Osteocyte (in vitro differentiated cells): ENCODE data around the gene TRIP10. TPM values are rescaled to one million over a fixed set of nuclear protein-coding genes. Genes with fewer than 3 reads are reported as not detected.
"Not testable (repeated sequence)": the region's sequence is repeated elsewhere in the genome, so short reads cannot be mapped to it uniquely, and the experiment has no call there.

Experiments
- DNase-seq: peaks from one replicate; pipeline ENCODE4 v3.0.0; 2021; ENCODE audit warnings: mixed read lengths; ENCODE audit not compliant: unreplicated experiment; ENCODE audit errors: extremely low spot score
- H3K27ac Mint-ChIP-seq: one replicate; pipeline ENCODE4 v1.8.0; 2021; ENCODE audit warnings: mild to moderate bottlenecking, mixed read lengths; ENCODE audit not compliant: unreplicated experiment
- H3K27me3 Mint-ChIP-seq: one replicate; pipeline ENCODE4 v1.8.0; 2021; ENCODE audit warnings: mixed read lengths; ENCODE audit not compliant: unreplicated experiment
- H3K36me3 Mint-ChIP-seq: one replicate; pipeline ENCODE4 v1.8.0; 2021; ENCODE audit warnings: mixed read lengths; ENCODE audit not compliant: unreplicated experiment
- H3K4me1 Mint-ChIP-seq: one replicate; pipeline ENCODE4 v1.8.0; 2021; ENCODE audit warnings: mixed read lengths; ENCODE audit not compliant: unreplicated experiment
- H3K4me3 Mint-ChIP-seq: one replicate; pipeline ENCODE4 v1.8.0; 2021; ENCODE audit warnings: mild to moderate bottlenecking, moderate library complexity, mixed read lengths; ENCODE audit not compliant: unreplicated experiment
- H3K9me3 Mint-ChIP-seq: one replicate; pipeline ENCODE4 v1.8.0; 2021; ENCODE audit warnings: mixed read lengths; ENCODE audit not compliant: unreplicated experiment
- CTCF ChIP-seq: fragments of 200-600 bp; sonication (generic); IDR thresholded peaks from 2 replicates; pipeline ENCODE4 v1.5.0; 2021; ENCODE audit warnings: antibody characterized with exemption, mild to moderate bottlenecking, moderate library complexity
- total RNA-seq: library from RNA; stranded (reverse); gene quantifications from 2 replicates; pipeline ENCODE4 v1.2.1, GENCODE V29; 2021

The TRIP10 gene
- total RNA-seq, 1 donor from 2014 or later = 53.8 TPM

DNA sequence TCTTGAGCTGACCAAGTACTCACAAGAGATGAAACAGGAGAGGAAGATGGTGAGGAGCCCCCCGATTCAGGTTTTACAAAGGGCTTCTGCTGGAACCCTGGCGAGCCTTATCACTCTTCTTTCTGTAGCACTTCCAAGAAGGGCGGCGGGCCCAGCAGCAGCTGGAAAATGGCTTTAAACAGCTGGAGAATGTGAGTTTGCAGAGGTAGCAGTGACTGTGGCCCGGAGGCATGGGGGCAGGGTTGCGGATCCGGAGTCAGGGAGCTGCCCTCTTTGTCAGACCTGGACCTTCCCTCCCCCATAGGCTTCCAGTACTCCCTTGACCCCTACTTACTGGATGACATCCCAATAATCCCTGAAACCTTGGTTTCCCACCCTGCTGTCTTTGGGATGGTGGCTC lies 3.6 kb downstream of the TRIP10 start:
- H3K27me3 Mint-ChIP-seq = no peaks in the 10 kb centered on the region

GRCh38 chr19:6743714-6744380 lies 4.4 kb downstream of the TRIP10 start:
- no peak for DNase-seq
- Mint-ChIP-seq H3K27me3 (no peaks in the 10 kb centered on the region), H3K27ac (peak overlapping the region; percentile 93), H3K9me3 (no peaks in the 10 kb centered on the region), H3K4me1 (peaks cover 53% of the 10 kb centered on the region), H3K4me3 (peak overlapping the region; percentile 56), H3K36me3 (peaks cover 28% of the 10 kb centered on the region)
- no peak for TF ChIP-seq CTCF

More for the DNA sequence above, 3.6 kb downstream of the TRIP10 start:
- Mint-ChIP-seq H3K9me3 (no peaks in the 10 kb centered on the region), H3K36me3 (peaks cover 22% of the 10 kb centered on the region), H3K4me1 (peaks cover 61% of the 10 kb centered on the region), H3K27ac (peak overlapping the region; percentile 77), H3K4me3 (peak overlapping the region; percentile 50)
- no peak for DNase-seq
- TF ChIP-seq CTCF = no peak

DNA sequence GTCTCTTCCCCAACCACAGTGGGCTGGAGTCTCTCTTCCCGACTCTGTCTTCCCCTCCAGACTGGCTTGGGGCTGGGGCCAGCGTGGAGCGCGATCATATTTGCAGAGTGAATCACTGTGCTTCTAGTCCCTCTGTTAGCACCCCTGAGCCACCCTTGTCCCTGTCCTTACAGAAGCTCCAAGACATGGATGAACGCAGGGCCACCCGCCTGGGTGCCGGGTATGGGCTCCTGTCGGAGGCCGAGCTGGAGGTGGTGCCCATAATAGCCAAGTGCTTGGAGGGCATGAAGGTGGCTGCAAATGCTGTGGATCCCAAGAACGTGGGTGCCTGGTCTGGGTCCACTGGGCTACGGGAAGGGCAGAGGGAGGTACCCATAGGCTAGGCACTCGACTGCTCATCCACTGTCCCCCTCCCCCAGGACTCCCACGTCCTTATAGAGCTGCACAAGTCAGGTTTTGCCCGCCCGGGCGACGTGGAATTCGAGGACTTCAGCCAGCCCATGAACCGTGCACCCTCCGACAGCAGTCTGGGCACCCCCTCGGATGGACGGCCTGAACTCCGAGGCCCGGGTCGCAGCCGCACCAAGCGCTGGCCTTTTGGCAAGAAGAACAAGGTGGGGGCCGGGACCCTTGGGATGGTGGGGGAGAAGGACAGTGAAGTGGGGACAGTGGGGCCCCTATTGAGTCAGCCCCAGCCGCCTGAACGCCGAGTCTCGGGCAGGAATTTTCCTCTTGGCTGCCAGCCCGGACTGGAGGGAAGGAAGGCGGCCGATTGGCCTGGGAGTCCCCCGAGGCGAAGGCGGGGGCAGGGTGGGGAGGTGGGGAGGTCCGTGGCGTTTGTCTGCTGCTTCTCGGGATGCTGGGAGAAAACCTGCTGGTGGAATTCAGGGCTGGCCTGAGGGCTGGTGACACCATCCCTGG lies 5.2 kb downstream of the TRIP10 start:
- H3K27ac Mint-ChIP-seq = peak overlapping the region; percentile 93
- H3K9me3 Mint-ChIP-seq = no peaks in the 10 kb centered on the region
- peaks cover 30% of the 10 kb centered on the region for H3K36me3 Mint-ChIP-seq
- no peaks in the 10 kb centered on the region for H3K27me3 Mint-ChIP-seq
- TF ChIP-seq CTCF = no peak
- DNase-seq = peak; percentile 92
- peak overlapping the region; percentile 56 for H3K4me3 Mint-ChIP-seq
- peaks cover 50% of the 10 kb centered on the region for H3K4me1 Mint-ChIP-seq

- H3K27me3 Mint-ChIP-seq = no peaks in the 10 kb centered on the region
- TF ChIP-seq CTCF = no peak
- peak overlapping the region; percentile 93 for H3K27ac Mint-ChIP-seq
- no peak overlapping the region for H3K4me3 Mint-ChIP-seq
- peaks cover 50% of the 10 kb centered on the region for H3K4me1 Mint-ChIP-seq
- DNase-seq = no peak
- peaks cover 33% of the 10 kb centered on the region for H3K36me3 Mint-ChIP-seq
- H3K9me3 Mint-ChIP-seq = no peaks in the 10 kb centered on the region
Observed at GRCh38 chr19:6745965-6746364, 6.5 kb downstream of the TRIP10 start.

- Mint-ChIP-seq H3K4me1 (peaks cover 35% of the 10 kb centered on the region), H3K36me3 (peaks cover 34% of the 10 kb centered on the region)
- not testable (repeated sequence) for DNase-seq, H3K27ac Mint-ChIP-seq, H3K9me3 Mint-ChIP-seq, H3K4me3 Mint-ChIP-seq, H3K27me3 Mint-ChIP-seq
Observed at GRCh38 chr19:6748543-6748942, 9.1 kb downstream of the TRIP10 start.
